T-cell (primary cell): ENCODE results near the gene CSGALNACT2. TPM values are rescaled to one million over a fixed set of nuclear protein-coding genes. Genes with fewer than 3 reads are reported as not detected.

Source experiments
- ATAC-seq, 4 experiments: fragments of 200-7000 bp in 3 of 4; fragments of 150-1000 bp in 1 of 4; cut with Tn5 transposase; replicated peaks in 1 of 4; 1 replicate in 3 of 4; 2 replicates in 1 of 4; pipeline ENCODE4 v1.10.0; 2021; ENCODE audit warnings: moderate library complexity in 3 of 4, mild to moderate bottlenecking in 2 of 4, moderate number of reproducible peaks in 1 of 4
- CTCF ChIA-PET, 2 donors: fragments of 300-600 bp; sonication (Branson Sonifier 250); formaldehyde crosslinking; loops; one replicate each; lab custom pipeline; 2022; ENCODE audit warnings: antibody characterized with exemption in 2 of 2; lab: Charles Lee
- POLR2A ChIA-PET, 2 donors: fragments of 300-600 bp; sonication (Branson Sonifier 250); formaldehyde crosslinking; loops; one replicate each; lab custom pipeline; 2022; ENCODE audit warnings: antibody characterized with exemption in 2 of 2; lab: Charles Lee
- DNase-seq, 35 experiments: peaks; one replicate each; pipeline versions ENCODE4 v3.0.0 to v3.0.0-alpha.2; 2013 to 2023
- H3K27ac ChIP-seq: one replicate; pipeline ENCODE4 v1.5.1; 2013; ENCODE audit warnings: low read length
- H3K27me3 ChIP-seq, 2 experiments: replicated peaks in 1 of 2; 1 replicate in 1 of 2; 2 replicates in 1 of 2; pipeline versions ENCODE4 v1.6.1 to v1.7.0; 2013; ENCODE audit warnings: low read length in 1 of 2, mixed read lengths in 1 of 2; ENCODE audit not compliant: control insufficient read depth in 2 of 2, insufficient read depth in 2 of 2; ENCODE audit errors: extremely low read depth in 1 of 2
- H3K36me3 ChIP-seq, 2 donors: 1 replicate in 1 of 2; 2 replicates in 1 of 2; pipeline versions ENCODE4 v1.6.1 to v1.7.0; 2013; ENCODE audit warnings: low read length in 1 of 2; ENCODE audit not compliant: control insufficient read depth in 2 of 2, insufficient read depth in 1 of 2; ENCODE audit errors: extremely low read depth in 1 of 2
- H3K4me1 ChIP-seq, 2 experiments: 1 replicate in 1 of 2; 2 replicates in 1 of 2; pipeline versions ENCODE4 v1.6.1 to v1.7.0; 2013; ENCODE audit warnings: low read length in 2 of 2, mixed read lengths in 1 of 2; ENCODE audit not compliant: insufficient read depth in 2 of 2, control insufficient read depth in 1 of 2; ENCODE audit errors: extremely low read depth in 1 of 2
- H3K4me3 ChIP-seq, 2 donors: 1 replicate in 1 of 2; 2 replicates in 1 of 2; pipeline versions ENCODE4 v1.5.1 to v1.7.0; 2013; ENCODE audit warnings: mild to moderate bottlenecking in 2 of 2, low read length in 1 of 2, moderate library complexity in 1 of 2; ENCODE audit not compliant: control insufficient read depth in 1 of 2; ENCODE audit errors: extremely low read depth in 1 of 2
- H3K9me3 ChIP-seq: 2 replicates; pipeline ENCODE4 v1.7.0; 2013
- H3K27ac Mint-ChIP-seq, 2 donors: one replicate each; pipeline ENCODE4 v1.8.0; 2020 to 2021; ENCODE audit warnings: mild to moderate bottlenecking in 2 of 2, mixed read lengths in 2 of 2
- H3K27me3 Mint-ChIP-seq, 2 donors: one replicate each; pipeline ENCODE4 v1.8.0; 2021 to 2022; ENCODE audit warnings: mixed read lengths in 2 of 2
- H3K36me3 Mint-ChIP-seq: one replicate; pipeline ENCODE4 v1.8.0; 2021; ENCODE audit warnings: mixed read lengths
- H3K4me1 Mint-ChIP-seq, 3 donors: one replicate each; pipeline ENCODE4 v1.8.0; 2020 to 2022; ENCODE audit warnings: mixed read lengths in 3 of 3, mild to moderate bottlenecking in 1 of 3
- H3K4me3 Mint-ChIP-seq, 3 donors: one replicate each; pipeline ENCODE4 v1.8.0; 2020 to 2022; ENCODE audit warnings: mild to moderate bottlenecking in 3 of 3, mixed read lengths in 3 of 3, moderate library complexity in 3 of 3
- H3K9me3 Mint-ChIP-seq, 3 donors: one replicate each; pipeline ENCODE4 v1.8.0; 2020 to 2022; ENCODE audit warnings: mixed read lengths in 3 of 3
- WGBS: methylation state at CpG from one replicate; pipeline ENCODE4 v1.1.5; 2013; ENCODE audit warnings: missing lambda C conversion rate; ENCODE audit not compliant: insufficient coverage; 5-methylcytosine and 5-hydroxymethylcytosine counted together
- total RNA-seq, 35 experiments: library from RNA in 6 of 35; stranded (reverse) in 6 of 35; fragments of 120-200 nt in 1 of 35; gene quantifications; one replicate each; pipeline versions ENCODE4 v1.2.1 to v1.2.4 and lab custom pipeline; 2013 to 2026

The CSGALNACT2 gene
- total RNA-seq, 5 donors from 2014 or later (not counting 1 experiment from before 2014, with no cell fraction given), result 36.5 to 46.1 (median 41.9) TPM

- H3K9me3 Mint-ChIP-seq, result no peaks in the 10 kb centered on the region
- no peak for DNase-seq
- no peak for ATAC-seq
- H3K4me3 ChIP-seq, result no peak overlapping the region
- H3K4me1 ChIP-seq, result peaks cover 0 to 11% of the 10 kb centered on the region in 2 experiments
- no peak overlapping the region for H3K27ac ChIP-seq
- no peaks in the 10 kb centered on the region for H3K36me3 ChIP-seq
- H3K27ac Mint-ChIP-seq, result no peak overlapping the region
- H3K9me3 ChIP-seq, result no peaks in the 10 kb centered on the region
- H3K4me3 Mint-ChIP-seq, result no peak overlapping the region
- peaks cover 0 to 4% (median 0%) of the 10 kb centered on the region in 3 donors for H3K4me1 Mint-ChIP-seq
- WGBS, result 58% methylated on average over 7 of the region's 7 CpGs
- no peaks in the 10 kb centered on the region for H3K36me3 Mint-ChIP-seq
- POLR2A ChIA-PET, result no interaction called here
- CTCF ChIA-PET, result no interaction called here
- H3K27me3 ChIP-seq, result peaks cover 0 to 4% of the 10 kb centered on the region in 2 experiments
- H3K27me3 Mint-ChIP-seq, result no peaks in the 10 kb centered on the region
Measured at GRCh38 chr10:43110338-43111071, 27.7 kb upstream of the CSGALNACT2 start.

GRCh38 chr10:43111101-43111500, 27.1 kb upstream of the CSGALNACT2 start:
- ChIA-PET POLR2A (no interaction called here), CTCF (no interaction called here)
- WGBS, result 81% methylated on average over 9 of the region's 11 CpGs
- H3K4me1 Mint-ChIP-seq, result peaks cover 0 to 2% (median 0%) of the 10 kb centered on the region in 3 donors
- no peaks in the 10 kb centered on the region for H3K27me3 Mint-ChIP-seq
- Histone ChIP-seq H3K4me1 (peaks cover 0 to 5% of the 10 kb centered on the region in 2 experiments), H3K27me3 (no peaks in the 10 kb centered on the region), H3K4me3 (no peak overlapping the region), H3K9me3 (no peaks in the 10 kb centered on the region), H3K27ac (no peak overlapping the region), H3K36me3 (no peaks in the 10 kb centered on the region)
- H3K36me3 Mint-ChIP-seq, result no peaks in the 10 kb centered on the region
- ATAC-seq (no peak), DNase-seq (no peak)
- no peak overlapping the region for H3K27ac Mint-ChIP-seq
- no peaks in the 10 kb centered on the region for H3K9me3 Mint-ChIP-seq
- no peak overlapping the region for H3K4me3 Mint-ChIP-seq

GRCh38 chr10:43111921-43112607, 26.2 kb upstream of the CSGALNACT2 start:
- DNase-seq (no peak), ATAC-seq (no peak)
- H3K4me1 ChIP-seq, result no peaks in the 10 kb centered on the region
- Mint-ChIP-seq H3K4me3 (no peak overlapping the region), H3K27ac (no peak overlapping the region), H3K27me3 (no peaks in the 10 kb centered on the region), H3K9me3 (no peaks in the 10 kb centered on the region), H3K4me1 (peaks cover 0 to 1% (median 0%) of the 10 kb centered on the region in 3 donors), H3K36me3 (no peaks in the 10 kb centered on the region)
- CTCF ChIA-PET, result no interaction called here
- WGBS, result 79% methylated on average over 15 of the region's 17 CpGs
- H3K27ac ChIP-seq, result no peak overlapping the region
- no peaks in the 10 kb centered on the region for H3K36me3 ChIP-seq
- H3K4me3 ChIP-seq, result no peak overlapping the region
- H3K27me3 ChIP-seq, result no peaks in the 10 kb centered on the region
- POLR2A ChIA-PET, result no interaction called here
- H3K9me3 ChIP-seq, result no peaks in the 10 kb centered on the region

GRCh38 chr10:43112608-43112961, 25.7 kb upstream of the CSGALNACT2 start:
- no peak overlapping the region for H3K27ac Mint-ChIP-seq
- no peaks in the 10 kb centered on the region for H3K4me1 Mint-ChIP-seq
- no peaks in the 10 kb centered on the region for H3K4me1 ChIP-seq
- no peak overlapping the region for H3K4me3 Mint-ChIP-seq
- no peaks in the 10 kb centered on the region for H3K9me3 Mint-ChIP-seq
- CTCF ChIA-PET, result no interaction called here
- H3K4me3 ChIP-seq, result no peak overlapping the region
- no peaks in the 10 kb centered on the region for H3K27me3 Mint-ChIP-seq
- POLR2A ChIA-PET, result no interaction called here
- ATAC-seq (no peak), DNase-seq (no peak)
- H3K27me3 ChIP-seq, result no peaks in the 10 kb centered on the region
- H3K36me3 ChIP-seq, result no peaks in the 10 kb centered on the region
- H3K27ac ChIP-seq, result no peak overlapping the region
- H3K36me3 Mint-ChIP-seq, result no peaks in the 10 kb centered on the region
- WGBS, result no CpG with 5 or more reads among the region's 7 CpGs
- H3K9me3 ChIP-seq, result no peaks in the 10 kb centered on the region

GRCh38 chr10:43113201-43114087, 24.8 kb upstream of the CSGALNACT2 start:
- ChIA-PET CTCF (no interaction called here), POLR2A (no interaction called here)
- ATAC-seq, result no peak
- Histone ChIP-seq H3K4me1 (no peaks in the 10 kb centered on the region), H3K27ac (no peak overlapping the region), H3K4me3 (no peak overlapping the region), H3K36me3 (no peaks in the 10 kb centered on the region), H3K9me3 (no peaks in the 10 kb centered on the region), H3K27me3 (no peaks in the 10 kb centered on the region)
- H3K9me3 Mint-ChIP-seq, result no peaks in the 10 kb centered on the region
- H3K27ac Mint-ChIP-seq, result no peak overlapping the region
- no peaks in the 10 kb centered on the region for H3K36me3 Mint-ChIP-seq
- WGBS, result 78% methylated on average over 9 of the region's 16 CpGs
- DNase-seq, result no peak
- no peak overlapping the region for H3K4me3 Mint-ChIP-seq
- H3K27me3 Mint-ChIP-seq, result no peaks in the 10 kb centered on the region
- no peaks in the 10 kb centered on the region for H3K4me1 Mint-ChIP-seq

GRCh38 chr10:43114088-43114742, 24.0 kb upstream of the CSGALNACT2 start:
- no peak overlapping the region for H3K27ac ChIP-seq
- no peaks in the 10 kb centered on the region for H3K36me3 ChIP-seq
- Mint-ChIP-seq H3K9me3 (no peaks in the 10 kb centered on the region), H3K27ac (no peak overlapping the region), H3K27me3 (no peaks in the 10 kb centered on the region), H3K4me1 (peaks cover 0 to 3% (median 0%) of the 10 kb centered on the region in 3 donors), H3K4me3 (no peak overlapping the region), H3K36me3 (no peaks in the 10 kb centered on the region)
- DNase-seq (no peak), ATAC-seq (no peak)
- CTCF ChIA-PET, result no interaction called here
- POLR2A ChIA-PET, result interaction anchor here in 1 of 2 donors (0.6 kb wide), 1 partner anchor 18 kb away, joined by 3 read pairs; no protein-coding TSS in a partner anchor
- H3K4me1 ChIP-seq, result no peaks in the 10 kb centered on the region
- WGBS, result 88% methylated on average over 20 of the region's 24 CpGs
- no peak overlapping the region for H3K4me3 ChIP-seq
- H3K27me3 ChIP-seq, result no peaks in the 10 kb centered on the region
- no peaks in the 10 kb centered on the region for H3K9me3 ChIP-seq
